Dendritic cell treated with granulocyte-macrophage colony-stimulating factor and Interleukin-4, amounts not matched to agents 40 ng/mL and 50 ng/mL, for 4 days (primary cell): Measurements from ENCODE around the gene APOBEC3A.
A peak's percentile ranks its signal among the peaks of the same experiment; 100 is the strongest.
"Not testable (repeated sequence)": the region's sequence is repeated elsewhere in the genome, so short reads cannot be mapped to it uniquely, and the experiment has no call there.

Experiments
- H3K27ac Mint-ChIP-seq: one replicate; pipeline ENCODE4 v1.8.0; 2022; ENCODE audit warnings: mild to moderate bottlenecking, mixed read lengths
- H3K27me3 Mint-ChIP-seq: one replicate; pipeline ENCODE4 v1.8.0; 2022; ENCODE audit warnings: mild to moderate bottlenecking, mixed read lengths
- H3K36me3 Mint-ChIP-seq: one replicate; pipeline ENCODE4 v1.8.0; 2022; ENCODE audit warnings: low read depth, mixed read lengths
- H3K4me1 Mint-ChIP-seq: one replicate; pipeline ENCODE4 v1.8.0; 2022; ENCODE audit warnings: low read depth, mixed read lengths
- H3K4me3 Mint-ChIP-seq: one replicate; pipeline ENCODE4 v1.8.0; 2022; ENCODE audit warnings: mild to moderate bottlenecking, moderate library complexity, mixed read lengths
- H3K9me3 Mint-ChIP-seq: one replicate; pipeline ENCODE4 v1.8.0; 2022; ENCODE audit warnings: mixed read lengths
- intact Hi-C: fragments of 100-400 bp; cut with micrococcal nuclease; formaldehyde crosslinking; loops from one replicate; pipeline ENCODE4 v1.15.0; 2022

Gene APOBEC3A

DNA sequence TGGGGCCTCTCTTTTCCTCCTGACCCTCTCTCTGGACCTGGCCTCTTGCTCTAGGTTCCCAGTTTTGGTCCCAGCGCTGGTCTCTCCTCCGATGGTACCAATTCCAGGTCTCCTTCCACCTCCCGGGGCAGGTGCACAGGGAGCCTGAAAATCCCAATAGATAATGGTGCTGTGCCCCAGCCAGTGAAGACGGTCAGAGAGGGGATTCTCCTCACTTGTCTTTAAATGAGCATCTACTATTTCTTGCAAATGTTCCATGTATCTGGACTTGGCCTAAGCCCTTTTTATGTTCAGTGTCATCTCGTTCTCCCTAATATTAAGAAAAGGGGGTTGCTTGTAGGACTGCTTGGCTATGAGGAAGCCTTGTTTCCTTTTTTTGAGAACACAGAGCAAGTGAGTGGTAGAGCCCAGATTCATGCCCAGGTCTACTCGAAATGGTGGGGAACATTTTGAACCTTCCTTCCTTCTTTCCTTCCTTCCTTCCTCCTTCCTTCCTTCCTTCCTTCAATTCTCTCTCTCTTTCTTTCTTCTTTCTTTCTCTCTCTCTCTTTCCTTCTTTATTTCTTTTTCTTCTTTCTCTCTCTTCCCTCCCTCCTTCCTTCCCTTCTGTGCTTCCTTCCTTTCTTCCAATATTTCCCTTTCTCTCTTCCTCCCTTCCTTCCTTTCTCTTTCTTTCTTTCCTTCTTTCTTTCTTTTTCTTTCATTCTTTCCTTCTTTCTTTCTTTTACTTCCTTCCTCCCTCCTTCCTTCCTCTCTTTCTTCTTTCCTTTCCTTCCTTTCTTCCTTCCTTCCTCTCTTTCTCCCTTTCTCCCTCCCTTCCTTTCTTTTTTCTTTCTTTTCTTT lies 620 bp downstream of the APOBEC3A start:
- intact Hi-C loops: no loop called here
- H3K9me3 Mint-ChIP-seq: no peaks in the 10 kb centered on the region
- H3K27me3 Mint-ChIP-seq: peaks cover 30% of the 10 kb centered on the region
- H3K27ac Mint-ChIP-seq: peak overlapping the region; percentile 87
- no peaks in the 10 kb centered on the region for H3K36me3 Mint-ChIP-seq
- H3K4me1 Mint-ChIP-seq: peaks cover 75% of the 10 kb centered on the region
- H3K4me3 Mint-ChIP-seq: peak overlapping the region; percentile 35

DNA sequence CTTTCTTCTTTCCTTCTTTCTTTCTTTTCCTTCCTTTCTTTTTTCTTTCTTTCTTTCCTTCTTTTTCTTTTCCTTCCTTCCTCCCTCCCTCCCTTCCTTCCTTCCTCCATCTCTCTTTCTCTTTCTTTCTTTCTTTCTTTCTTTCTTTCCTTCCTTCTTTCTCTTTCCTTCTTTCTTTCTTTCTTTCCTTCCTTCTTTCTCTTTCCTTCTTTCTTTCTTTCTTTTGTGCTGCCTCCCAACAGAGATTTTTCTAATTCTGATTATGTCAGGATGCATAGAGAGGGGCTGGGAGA lies 1.2 kb downstream of the APOBEC3A start:
- H3K36me3 Mint-ChIP-seq: not testable (repeated sequence)

DNA sequence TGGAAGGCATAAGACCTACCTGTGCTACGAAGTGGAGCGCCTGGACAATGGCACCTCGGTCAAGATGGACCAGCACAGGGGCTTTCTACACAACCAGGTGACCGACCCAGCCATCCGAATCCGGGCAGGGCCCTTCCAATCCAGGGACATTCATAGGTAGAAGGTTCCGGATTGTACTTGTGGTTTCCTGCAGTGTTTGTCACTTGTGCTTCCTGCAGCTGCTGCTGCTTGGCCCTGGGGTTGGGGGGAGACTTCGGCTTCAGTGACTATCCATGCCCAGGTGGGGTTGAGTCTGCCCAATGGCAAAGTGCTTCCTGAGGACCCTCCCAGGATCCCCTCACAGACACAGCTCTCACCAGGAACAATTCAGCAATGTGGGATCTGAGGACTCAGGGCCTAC lies 2.2 kb downstream of the APOBEC3A start:
- Mint-ChIP-seq H3K4me1 (peaks cover 68% of the 10 kb centered on the region), H3K9me3 (no peaks in the 10 kb centered on the region), H3K4me3 (no peak overlapping the region), H3K27me3 (peaks cover 35% of the 10 kb centered on the region), H3K27ac (no peak overlapping the region), H3K36me3 (no peaks in the 10 kb centered on the region)
- intact Hi-C loops: no loop called here

More for the DNA sequence above, 1.2 kb downstream of the APOBEC3A start:
- H3K9me3 Mint-ChIP-seq, intact Hi-C loops: not testable (repeated sequence)
- Mint-ChIP-seq H3K4me1 (peaks cover 70% of the 10 kb centered on the region), H3K27me3 (peaks cover 29% of the 10 kb centered on the region), H3K4me3 (peak overlapping the region; percentile 50), H3K27ac (peak overlapping the region; percentile 87)

DNA sequence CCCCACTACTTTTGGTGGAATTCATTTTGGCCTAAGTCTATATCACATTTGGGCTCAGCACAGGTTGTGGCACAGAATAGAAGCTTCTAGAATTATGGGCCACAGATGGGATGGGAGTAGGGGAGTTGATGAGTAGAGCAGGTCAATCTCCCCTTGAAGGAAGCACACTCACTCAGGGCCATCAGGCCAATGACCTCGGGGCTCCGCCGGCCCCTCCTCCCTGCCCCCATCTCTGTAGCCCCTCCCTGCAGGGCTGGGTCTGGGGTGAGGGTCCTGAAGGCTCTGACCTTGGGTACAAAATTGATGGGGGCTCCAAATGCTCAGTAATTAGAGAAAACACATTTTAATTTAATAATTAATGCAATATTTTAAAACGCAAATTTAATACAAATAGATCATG lies 3.3 kb downstream of the APOBEC3A start:
- H3K36me3 Mint-ChIP-seq, H3K9me3 Mint-ChIP-seq, H3K27ac Mint-ChIP-seq, H3K4me3 Mint-ChIP-seq, intact Hi-C loops: not testable (repeated sequence)
- peaks cover 68% of the 10 kb centered on the region for H3K4me1 Mint-ChIP-seq
- peaks cover 36% of the 10 kb centered on the region for H3K27me3 Mint-ChIP-seq

DNA sequence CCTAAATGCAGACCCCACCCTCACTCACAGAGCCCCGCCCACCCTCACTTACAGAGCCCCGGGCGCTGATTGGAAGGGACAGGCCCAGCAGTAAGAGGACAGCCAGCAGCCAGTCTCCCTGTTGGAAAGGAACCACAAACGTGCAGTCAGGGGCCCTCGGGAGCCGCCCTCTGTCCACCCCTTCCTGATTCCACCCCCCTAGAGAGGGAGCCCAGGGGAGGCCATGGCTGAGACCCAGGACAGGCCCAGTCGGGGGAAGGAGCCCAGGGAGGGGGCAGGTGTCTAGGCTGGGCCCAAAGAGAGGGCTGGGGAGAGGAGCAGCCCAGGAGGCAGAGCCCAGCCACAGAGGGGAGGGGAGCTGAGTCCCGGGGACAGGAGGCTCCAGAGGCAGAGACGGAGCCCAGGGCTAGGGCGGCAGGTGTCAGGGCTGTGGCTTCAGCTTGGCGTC lies 5.9 kb downstream of the APOBEC3A start:
- H3K27me3 Mint-ChIP-seq: peaks cover 38% of the 10 kb centered on the region
- H3K9me3 Mint-ChIP-seq, H3K27ac Mint-ChIP-seq, intact Hi-C loops, H3K36me3 Mint-ChIP-seq, H3K4me3 Mint-ChIP-seq: not testable (repeated sequence)
- peaks cover 67% of the 10 kb centered on the region for H3K4me1 Mint-ChIP-seq

DNA sequence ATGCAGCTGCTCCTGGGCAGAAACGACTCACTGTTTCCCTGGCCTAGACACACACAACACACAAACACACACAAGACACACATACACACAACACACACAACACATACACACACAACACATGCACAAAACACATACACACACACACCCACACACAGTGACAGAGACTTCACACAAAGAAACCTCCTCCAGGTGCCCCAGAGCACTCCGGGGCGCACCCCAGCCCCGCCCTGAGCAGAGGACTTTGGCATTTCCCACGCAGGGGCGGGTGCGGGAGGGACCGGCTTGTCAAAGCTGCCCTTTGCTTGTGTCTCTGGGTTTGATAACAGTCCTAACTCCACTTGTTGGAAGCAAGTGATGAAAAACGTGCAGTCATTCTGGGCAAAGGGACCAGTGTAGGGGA lies 6.5 kb downstream of the APOBEC3A start:
- Mint-ChIP-seq H3K4me3 (no peak overlapping the region), H3K27me3 (peaks cover 37% of the 10 kb centered on the region), H3K27ac (peak overlapping the region; percentile 12), H3K4me1 (peaks cover 67% of the 10 kb centered on the region), H3K9me3 (no peaks in the 10 kb centered on the region), H3K36me3 (no peaks in the 10 kb centered on the region)
- intact Hi-C loops: no loop called here

DNA sequence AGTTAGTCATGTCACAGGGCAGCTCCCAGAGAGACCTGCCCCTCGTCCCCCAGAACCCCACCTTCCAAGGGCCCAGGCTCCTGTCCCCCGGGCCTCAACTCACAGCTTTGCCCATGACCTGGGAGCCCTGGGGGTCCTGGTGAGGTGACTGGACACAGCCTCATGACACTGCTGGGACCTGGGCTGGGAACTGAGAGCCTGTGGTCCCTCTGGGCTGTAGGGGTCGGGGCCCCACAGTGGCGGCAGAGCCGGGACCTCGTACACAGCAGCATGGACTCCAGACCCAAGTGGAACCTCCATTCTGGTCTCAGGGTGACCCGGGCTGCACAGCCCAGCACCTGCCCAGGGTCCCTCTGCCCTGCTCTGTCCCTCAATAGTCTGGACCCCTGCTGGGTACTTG lies 6.9 kb downstream of the APOBEC3A start:
- no peaks in the 10 kb centered on the region for H3K9me3 Mint-ChIP-seq
- intact Hi-C loops: no loop called here
- no peaks in the 10 kb centered on the region for H3K36me3 Mint-ChIP-seq
- peaks cover 67% of the 10 kb centered on the region for H3K4me1 Mint-ChIP-seq
- H3K27ac Mint-ChIP-seq: peak overlapping the region; percentile 12
- no peak overlapping the region for H3K4me3 Mint-ChIP-seq
- H3K27me3 Mint-ChIP-seq: peaks cover 40% of the 10 kb centered on the region

DNA sequence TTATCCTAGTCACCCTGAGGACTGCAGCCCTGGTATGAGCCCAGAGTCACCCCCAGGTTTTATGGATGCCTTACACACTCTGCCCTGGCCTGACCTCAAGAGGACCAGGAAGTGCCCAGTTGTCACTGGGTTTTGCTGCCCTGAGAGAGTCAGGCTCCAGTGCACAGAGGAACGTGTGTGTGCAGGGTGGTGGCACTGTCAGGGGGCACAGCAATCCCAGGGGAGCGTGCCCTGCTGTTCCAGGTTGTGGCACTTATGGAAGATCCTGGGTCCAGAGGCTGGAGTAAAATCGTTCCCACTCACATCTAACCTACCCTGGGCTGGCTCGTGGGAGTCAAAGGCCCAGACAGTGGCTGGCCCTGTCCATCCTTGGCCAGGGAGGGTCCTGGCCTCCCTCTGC lies 7.6 kb downstream of the APOBEC3A start:
- intact Hi-C loops: loop anchor here (5.0 kb wide), 1 partner anchor 38 kb away; no protein-coding TSS in a partner anchor
- peak overlapping the region; percentile 79 for H3K27ac Mint-ChIP-seq
- H3K4me3 Mint-ChIP-seq: no peak overlapping the region
- H3K27me3 Mint-ChIP-seq: peaks cover 41% of the 10 kb centered on the region
- no peaks in the 10 kb centered on the region for H3K9me3 Mint-ChIP-seq
- no peaks in the 10 kb centered on the region for H3K36me3 Mint-ChIP-seq
- peaks cover 66% of the 10 kb centered on the region for H3K4me1 Mint-ChIP-seq

DNA sequence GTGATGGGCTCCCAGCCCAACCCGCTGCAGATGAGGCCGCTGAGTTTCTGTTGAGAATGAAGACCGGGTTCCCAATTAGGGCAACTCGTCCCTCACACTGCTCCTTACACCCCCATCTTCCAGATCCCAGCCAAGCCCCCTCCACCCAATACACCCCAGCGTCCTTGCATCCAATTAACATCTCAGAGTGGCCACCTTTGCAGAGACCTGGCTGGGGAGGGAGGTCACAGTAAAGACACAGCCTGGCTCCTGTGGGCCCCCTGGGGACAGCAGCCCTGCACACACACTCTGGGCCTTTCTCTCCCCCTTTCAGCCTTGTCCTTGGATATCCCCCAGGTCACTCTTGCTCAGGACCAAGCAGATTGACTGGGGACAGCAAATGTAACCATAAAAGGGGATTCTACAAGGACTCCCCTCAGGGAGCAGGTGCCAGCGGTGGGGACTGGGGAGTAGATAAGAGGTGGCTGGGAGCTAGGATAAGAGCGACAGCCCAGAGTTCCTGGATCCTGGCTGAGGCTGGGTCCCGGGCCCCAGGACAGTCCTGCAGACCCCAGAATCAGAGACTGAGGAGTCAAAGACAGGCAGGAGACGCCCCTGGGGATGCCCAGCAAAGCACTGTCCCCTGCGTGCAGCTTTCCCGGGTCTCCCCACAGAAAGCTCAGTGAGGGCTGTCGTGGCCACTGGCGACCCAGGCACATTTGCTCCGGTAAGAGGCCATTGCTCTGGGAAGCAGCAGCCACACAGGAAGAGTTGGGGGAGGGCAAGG lies 8.4 kb downstream of the APOBEC3A start:
- no peak overlapping the region for H3K4me3 Mint-ChIP-seq
- no peaks in the 10 kb centered on the region for H3K36me3 Mint-ChIP-seq
- intact Hi-C loops: loop anchor here (5.0 kb wide), 1 partner anchor 38 kb away; no protein-coding TSS in a partner anchor
- H3K27me3 Mint-ChIP-seq: peaks cover 39% of the 10 kb centered on the region
- peaks cover 73% of the 10 kb centered on the region for H3K4me1 Mint-ChIP-seq
- no peaks in the 10 kb centered on the region for H3K9me3 Mint-ChIP-seq
- peak overlapping the region; percentile 79 for H3K27ac Mint-ChIP-seq

DNA sequence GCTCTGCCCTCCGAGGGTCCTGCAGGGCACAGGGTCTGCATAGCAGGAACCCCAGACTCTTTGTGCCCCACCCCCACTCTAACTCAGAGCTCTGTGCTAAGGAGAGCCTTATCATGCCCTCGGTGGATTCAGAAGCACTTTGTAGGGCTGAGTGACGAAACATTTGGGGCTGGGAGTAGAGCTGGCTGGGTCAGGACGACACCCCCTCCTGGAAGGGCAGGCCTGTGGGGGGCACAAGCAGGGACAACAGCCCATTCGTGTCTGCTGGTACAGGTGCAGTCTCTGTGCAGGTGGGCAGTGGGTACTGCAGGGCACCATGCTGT lies 8.9 kb downstream of the APOBEC3A start:
- Mint-ChIP-seq H3K9me3 (no peaks in the 10 kb centered on the region), H3K27ac (peak overlapping the region; percentile 79), H3K4me1 (peaks cover 78% of the 10 kb centered on the region), H3K36me3 (no peaks in the 10 kb centered on the region), H3K4me3 (no peak overlapping the region), H3K27me3 (peaks cover 39% of the 10 kb centered on the region)
- intact Hi-C loops: loop anchor here (5.0 kb wide), 1 partner anchor 39 kb away; no protein-coding TSS in a partner anchor

DNA sequence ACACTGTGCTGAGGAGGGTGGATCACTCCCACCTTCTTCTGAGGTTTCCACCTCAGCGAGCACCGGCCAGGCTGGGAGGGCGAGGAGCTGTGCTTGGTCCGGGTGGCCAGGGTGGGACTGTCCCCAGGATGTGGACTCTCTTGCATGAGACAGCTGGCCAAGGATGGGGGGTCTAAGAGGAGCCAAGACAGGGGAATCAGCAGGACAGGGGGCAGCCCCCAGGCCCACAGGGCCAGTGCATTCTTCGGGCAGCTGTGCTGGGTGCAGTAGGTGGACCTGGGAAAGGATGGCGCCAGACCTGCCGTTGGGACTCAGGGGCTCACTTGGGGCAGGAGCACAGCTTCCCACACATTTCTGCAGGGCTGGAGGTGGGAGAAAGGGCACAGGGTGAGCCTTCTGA lies 9.5 kb downstream of the APOBEC3A start:
- intact Hi-C loops: loop anchor here (5.0 kb wide), 1 partner anchor 40 kb away; no protein-coding TSS in a partner anchor
- peaks cover 79% of the 10 kb centered on the region for H3K4me1 Mint-ChIP-seq
- peak overlapping the region; percentile 79 for H3K27ac Mint-ChIP-seq
- H3K27me3 Mint-ChIP-seq: peaks cover 40% of the 10 kb centered on the region
- H3K36me3 Mint-ChIP-seq: no peaks in the 10 kb centered on the region
- no peak overlapping the region for H3K4me3 Mint-ChIP-seq
- no peaks in the 10 kb centered on the region for H3K9me3 Mint-ChIP-seq

DNA sequence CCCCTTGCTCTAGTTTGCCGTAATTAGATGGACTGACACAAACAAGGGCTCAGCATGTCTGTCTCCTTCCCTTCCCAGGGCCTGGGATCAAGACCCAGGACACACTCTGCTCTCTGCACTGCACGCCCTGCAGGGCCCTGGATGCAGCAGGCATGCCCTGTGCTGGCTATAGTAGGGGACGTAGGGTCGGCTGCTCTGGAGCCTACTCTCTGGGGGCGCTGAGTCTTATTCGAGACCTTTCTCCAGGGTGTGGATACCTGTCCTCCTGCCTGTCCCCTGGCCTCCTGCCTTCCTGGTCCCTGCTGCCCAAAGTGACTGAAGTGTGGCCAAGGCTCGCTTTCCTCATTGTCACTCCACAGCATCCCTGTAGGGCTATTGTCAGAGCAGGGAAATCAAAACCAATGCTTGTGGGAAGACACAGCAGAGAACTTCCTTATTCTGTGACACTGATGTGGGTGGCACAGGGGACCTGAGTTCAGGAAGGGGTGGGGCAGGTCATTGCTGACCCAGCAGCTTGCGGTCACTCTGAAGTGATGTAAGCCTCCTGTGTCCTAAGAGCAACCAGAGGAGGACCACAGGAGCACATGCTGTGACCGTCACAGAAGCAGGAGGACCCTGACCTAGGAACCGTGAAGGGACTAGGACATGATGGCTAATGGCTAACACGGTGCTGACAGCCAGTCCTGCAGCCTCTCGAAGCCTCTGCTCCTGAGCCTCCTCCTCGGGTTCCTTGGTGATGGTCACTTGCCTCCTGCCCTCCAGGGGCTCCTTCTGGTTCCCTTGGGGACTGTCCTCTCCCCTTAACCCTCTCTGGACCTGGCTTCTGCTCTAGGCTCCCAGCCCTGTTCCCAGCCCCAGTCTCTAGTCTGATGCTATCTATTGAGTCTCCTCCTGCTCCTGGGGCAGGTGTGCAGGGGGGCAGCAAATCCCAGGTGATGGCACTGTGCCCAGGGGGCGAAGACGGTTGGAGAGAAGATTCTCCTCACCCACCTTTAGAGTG lies 10.3 kb downstream of the APOBEC3A start:
- H3K27me3 Mint-ChIP-seq: peaks cover 39% of the 10 kb centered on the region
- H3K4me3 Mint-ChIP-seq: no peak overlapping the region
- intact Hi-C loops: loop anchor here (5.0 kb wide), 1 partner anchor 40 kb away; no protein-coding TSS in a partner anchor

DNA sequence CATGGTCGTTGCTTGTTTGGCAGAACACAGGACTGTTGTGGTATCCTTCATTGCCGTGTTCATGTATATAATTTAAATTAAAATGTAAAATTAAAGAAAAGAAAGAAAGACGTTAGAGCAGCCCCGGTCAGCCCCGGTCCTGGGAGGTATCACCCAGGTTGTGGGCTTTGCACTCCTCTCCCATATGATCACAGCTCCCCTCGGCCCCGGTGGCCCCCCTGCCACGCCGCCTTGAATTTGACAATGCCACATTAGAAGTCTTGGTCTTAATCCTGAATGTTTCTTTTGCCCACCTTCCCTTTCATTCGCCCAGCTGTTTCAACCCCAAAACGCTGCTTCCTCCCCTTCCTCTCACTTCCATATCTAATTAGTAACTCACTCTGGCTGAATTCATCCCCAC lies 11.4 kb downstream of the APOBEC3A start:
- Mint-ChIP-seq H3K9me3 (no peaks in the 10 kb centered on the region), H3K27ac (peak overlapping the region; percentile 53), H3K27me3 (peaks cover 44% of the 10 kb centered on the region), H3K36me3 (no peaks in the 10 kb centered on the region), H3K4me3 (no peak overlapping the region), H3K4me1 (peaks cover 94% of the 10 kb centered on the region)
- intact Hi-C loops: loop anchor here (5.0 kb wide), 1 partner anchor 42 kb away; no protein-coding TSS in a partner anchor

More for the DNA sequence above, 10.3 kb downstream of the APOBEC3A start:
- peak overlapping the region; percentile 79 for H3K27ac Mint-ChIP-seq
- H3K4me1 Mint-ChIP-seq: peaks cover 87% of the 10 kb centered on the region
- no peaks in the 10 kb centered on the region for H3K9me3 Mint-ChIP-seq
- no peaks in the 10 kb centered on the region for H3K36me3 Mint-ChIP-seq
